Breast epithelium (tissue), 3 donors: Measurements from ENCODE around the gene ZNF700.
"Not testable (repeated sequence)": the region's sequence is repeated elsewhere in the genome, so short reads cannot be mapped to it uniquely, and the experiment has no call there.

Experiments
- CTCF ChIP-seq, 3 donors: fragments of 450-650 bp; IDR thresholded peaks; one replicate each; pipeline ENCODE4 v1.5.1; 2016 to 2017; ENCODE audit warnings: antibody characterized with exemption in 3 of 3, mild to moderate bottlenecking in 3 of 3, moderate library complexity in 3 of 3
- POLR2A ChIP-seq: fragments of 450-650 bp; IDR thresholded peaks from one replicate; pipeline ENCODE4 v1.6.1; 2016; ENCODE audit warnings: antibody characterized with exemption, mild to moderate bottlenecking, moderate library complexity
- POLR2AphosphoS5 ChIP-seq, 3 donors: sonication (generic); formaldehyde crosslinking; IDR thresholded peaks; one replicate each; pipeline ENCODE4 v1.6.1; 2017; ENCODE audit warnings: antibody characterized with exemption in 3 of 3

DNA sequence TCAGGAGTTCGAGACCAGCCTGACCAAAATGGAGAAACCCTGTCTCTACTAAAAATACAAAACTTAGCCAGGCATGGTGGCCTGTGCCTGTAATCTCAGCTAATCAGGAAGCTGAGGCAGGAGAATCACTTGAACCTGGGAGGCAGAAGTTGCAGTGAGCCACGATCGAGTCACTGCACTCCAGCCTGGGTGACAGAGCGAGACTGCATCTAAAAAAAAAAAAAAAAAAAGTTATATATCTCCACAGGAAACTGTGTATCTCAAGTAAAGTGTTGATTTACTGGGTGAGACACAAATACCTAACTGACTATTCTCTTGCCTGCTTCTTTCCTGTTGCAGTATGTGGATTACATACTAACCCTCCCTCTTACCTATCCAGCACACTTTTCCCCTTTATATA lies 67.0 kb downstream of the ZNF700 start:
- TF ChIP-seq CTCF (IDR thresholded peaks at IDR 0.05); POLR2AphosphoS5 (IDR thresholded peaks at IDR 0.05); POLR2A: not testable (repeated sequence)
